Measurements from ENCODE around the gene MEX3D. TPM values are rescaled to one million over a fixed set of nuclear protein-coding genes. Genes with fewer than 3 reads are reported as not detected.

Gene MEX3D
- total and polyA plus RNA-seq, 2 of the 4 experiments (the other 2 are of a cell fraction), result 9.1 to 9.6 TPM

DNA sequence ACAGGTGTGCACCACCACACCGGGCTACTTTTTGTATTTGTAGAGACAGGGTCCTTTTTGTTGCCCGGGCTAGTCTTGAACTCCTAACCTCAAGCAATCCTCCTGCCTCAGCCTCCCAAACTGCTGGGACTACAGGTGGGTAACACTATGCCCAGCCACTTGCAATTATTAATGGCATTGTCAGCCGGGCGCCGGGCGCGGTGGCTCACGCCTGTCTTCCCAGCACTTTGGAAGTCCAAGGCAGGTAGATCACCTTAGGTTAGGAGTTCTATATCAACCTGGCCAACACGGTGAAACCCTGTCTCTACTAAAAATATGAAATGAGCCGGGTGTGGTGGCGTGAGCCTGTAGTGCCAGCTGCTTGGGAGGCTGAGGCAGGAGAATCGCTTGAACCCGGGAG lies 2.7 kb upstream of the MEX3D start:
- DNase-seq (no peak), ATAC-seq (ENCODE audit: low read depth) (no peak)
- no peak overlapping the region for H3K18ac ChIP-seq (ENCODE audit: low read depth, low read length)
- no peak overlapping the region for H2AK9ac ChIP-seq (replicated peaks; ENCODE audit: low read depth, low read length, poor library complexity)
- H3K79me1 ChIP-seq (ENCODE audit: low read depth in 1 of 2, low read length in 2 of 2), result peaks cover 0 to 3% of the 10 kb centered on the region in 2 experiments; a peak in 2 of 4 replicates
- H2AK5ac ChIP-seq (ENCODE audit: low read depth, low read length), result no peak overlapping the region
- CTCF ChIA-PET, result no interaction called here
- dilution Hi-C loops (cut with HindIII; ENCODE audit: low sequenced_read_pairs, unreplicated experiment) (no loop called here), in situ Hi-C loops (cut with MboI; ENCODE audit: low sequenced_read_pairs) (no loop called here), intact Hi-C loops (cut with micrococcal nuclease) (no loop called here)
- H3K4ac ChIP-seq (ENCODE audit: low read depth, low read length), result no peak overlapping the region
- no peak overlapping the region for H2BK20ac ChIP-seq (ENCODE audit: low read depth, low read length)
- no peaks in the 10 kb centered on the region; the same call in 1 of the 2 replicates for H3K9me1 ChIP-seq (ENCODE audit: insufficient read depth, low read length)
- H3K27ac ChIP-seq (ENCODE audit: insufficient read depth, low read length), result no peak overlapping the region
- no peaks in the 10 kb centered on the region; the same call in 1 of the 2 replicates for H3K27me3 ChIP-seq (ENCODE audit: control insufficient read depth, insufficient read depth, low read length)
- H3K36me3 ChIP-seq (ENCODE audit: control insufficient read depth, insufficient read depth, low read length), result no peaks in the 10 kb centered on the region; the same call in 1 of the 2 replicates
- H3K4me2 ChIP-seq (ENCODE audit: low read depth, low read length), result no peak overlapping the region
- no peak for TF ChIP-seq NFE2L2 (IDR thresholded peaks at IDR 0.05; ENCODE audit: low read depth, low read length)
- H2AFZ ChIP-seq (replicated peaks; ENCODE audit: low read length, poor library complexity), result no peak overlapping the region
- BruUV-seq (replicated peaks), result no TSS peak
- H4K20me1 ChIP-seq (ENCODE audit: insufficient read depth, low read length), result peaks cover 15% of the 10 kb centered on the region
- no peak overlapping the region for H2BK120ac ChIP-seq (ENCODE audit: low read depth, low read length)
- no peak overlapping the region for H3K4me3 ChIP-seq (ENCODE audit: insufficient read depth, low read depth, low read length)
- H3K9ac ChIP-seq (ENCODE audit: low read depth, low read length), result no peak overlapping the region
- H2BK5ac ChIP-seq (ENCODE audit: low read depth, low read length, poor library complexity, severe bottlenecking), result no peak overlapping the region
- H4K91ac ChIP-seq (ENCODE audit: insufficient read depth, low read depth, low read length), result no peak overlapping the region
- H3K23ac ChIP-seq (ENCODE audit: low read depth, low read length), result no peak overlapping the region
- WGBS, 2 experiments (ENCODE audit: extremely low coverage in 2 of 2, insufficient read length in 1 of 2), result 100% methylated on average over 1 of the region's 13 CpGs; no CpG with 5 or more reads in 1 of the 2 experiments
- H3K56ac ChIP-seq (ENCODE audit: extremely low read depth, insufficient read depth, low read length), result no peak overlapping the region
- no peak overlapping the region for H3K14ac ChIP-seq (replicated peaks; ENCODE audit: low read depth, low read length)
- POLR2A ChIA-PET (ENCODE audit: unreplicated experiment), result interaction anchor here (0.6 kb wide), 1 partner anchor 102 kb away, joined by 3 read pairs; no protein-coding TSS in a partner anchor
- H4K5ac ChIP-seq (ENCODE audit: low read depth, low read length), result no peak overlapping the region
- H3K4me1 ChIP-seq (ENCODE audit: control insufficient read depth, insufficient read depth, low read length), result peaks cover 3% of the 10 kb centered on the region
- H4K8ac ChIP-seq (ENCODE audit: low read depth in 2 of 2, low read length in 2 of 2), result no peak overlapping the region
- no peaks in the 10 kb centered on the region for H3K9me3 ChIP-seq (ENCODE audit: control insufficient read depth, insufficient read depth, low read length)
- no peak overlapping the region for H2BK15ac ChIP-seq (ENCODE audit: low read depth, low read length)

Measured in IMR-90 (cell line).